DMS114 treated with DMSO at 0.1 percent for 48 hours (cell line): Measurements from ENCODE around the gene STEAP4.
"Not testable (repeated sequence)": the region's sequence is repeated elsewhere in the genome, so short reads cannot be mapped to it uniquely, and the experiment has no call there.

Source experiments
- DNase-seq: peaks from one replicate; lab custom pipeline; 2025; ENCODE audit not compliant: unreplicated experiment; lab: John Stamatoyannopoulos, UW

STEAP4 gene

DNA sequence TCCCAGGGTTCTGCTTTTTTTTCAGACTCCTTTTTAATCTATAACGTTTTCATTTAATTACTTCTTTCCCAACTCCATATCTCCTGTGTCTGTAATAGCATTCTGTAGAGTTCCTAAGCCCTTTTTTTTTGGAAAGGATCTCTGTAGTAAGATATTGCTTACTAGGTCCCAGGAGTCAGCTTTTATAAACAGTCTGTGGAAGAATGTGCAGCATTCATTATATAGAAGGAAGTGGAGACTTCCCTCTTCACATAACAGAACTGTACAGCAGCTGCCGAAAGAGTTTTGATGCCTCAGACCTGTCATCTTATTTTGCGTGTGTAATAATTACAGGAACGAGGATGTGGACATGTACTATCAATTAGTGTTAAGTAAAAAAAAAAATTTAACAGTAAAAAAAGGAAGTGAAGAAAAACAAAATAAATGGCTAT is 7.4 kb upstream of the STEAP4 start:
- DNase-seq: no peak

DNA sequence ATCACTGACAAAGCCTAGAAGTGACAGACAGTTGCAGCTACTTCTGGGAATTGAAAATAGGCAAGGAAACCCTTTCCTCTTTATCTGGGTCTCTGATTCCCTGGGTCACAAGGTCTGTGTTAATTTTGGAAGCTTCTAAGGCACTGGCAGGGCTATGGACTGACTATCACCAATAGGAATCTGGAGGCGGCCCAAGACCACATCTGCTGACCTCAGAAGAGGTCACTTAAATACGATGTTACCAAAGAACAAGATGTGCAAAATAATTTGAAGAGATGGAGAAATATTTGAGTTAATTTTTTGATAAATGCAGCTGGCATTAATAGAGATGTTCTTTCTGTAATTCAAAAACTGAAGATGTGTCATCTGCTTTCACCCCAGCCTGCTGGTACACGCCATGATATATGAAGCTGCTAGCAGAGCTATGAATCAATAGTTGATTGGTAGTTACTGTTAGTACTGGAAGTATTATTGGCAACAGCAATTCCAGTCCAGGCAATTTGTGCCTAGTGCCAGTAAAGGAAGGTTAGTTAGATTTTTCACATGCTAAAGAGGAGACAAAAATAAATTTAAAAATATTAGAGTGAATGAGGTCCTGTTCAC is 5.5 kb upstream of the STEAP4 start:
- no peak for DNase-seq

DNA sequence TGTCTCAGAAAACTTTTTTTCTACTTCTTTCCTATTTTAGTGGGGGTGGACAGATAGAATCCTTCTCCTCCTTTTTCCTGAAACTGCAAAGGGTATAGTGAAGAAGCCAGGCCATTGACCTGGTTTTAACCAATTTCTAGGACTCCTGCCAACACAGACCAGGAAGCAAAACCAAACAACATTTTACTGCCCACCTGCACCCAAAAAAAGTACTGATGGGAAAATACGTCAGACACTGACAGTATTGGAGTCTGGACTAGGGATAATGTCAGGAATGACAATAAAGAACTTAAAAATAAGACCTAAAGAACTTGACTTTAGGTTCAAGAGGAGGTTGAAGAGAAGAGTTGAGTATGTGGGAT is 5.0 kb upstream of the STEAP4 start:
- DNase-seq: no peak

DNA sequence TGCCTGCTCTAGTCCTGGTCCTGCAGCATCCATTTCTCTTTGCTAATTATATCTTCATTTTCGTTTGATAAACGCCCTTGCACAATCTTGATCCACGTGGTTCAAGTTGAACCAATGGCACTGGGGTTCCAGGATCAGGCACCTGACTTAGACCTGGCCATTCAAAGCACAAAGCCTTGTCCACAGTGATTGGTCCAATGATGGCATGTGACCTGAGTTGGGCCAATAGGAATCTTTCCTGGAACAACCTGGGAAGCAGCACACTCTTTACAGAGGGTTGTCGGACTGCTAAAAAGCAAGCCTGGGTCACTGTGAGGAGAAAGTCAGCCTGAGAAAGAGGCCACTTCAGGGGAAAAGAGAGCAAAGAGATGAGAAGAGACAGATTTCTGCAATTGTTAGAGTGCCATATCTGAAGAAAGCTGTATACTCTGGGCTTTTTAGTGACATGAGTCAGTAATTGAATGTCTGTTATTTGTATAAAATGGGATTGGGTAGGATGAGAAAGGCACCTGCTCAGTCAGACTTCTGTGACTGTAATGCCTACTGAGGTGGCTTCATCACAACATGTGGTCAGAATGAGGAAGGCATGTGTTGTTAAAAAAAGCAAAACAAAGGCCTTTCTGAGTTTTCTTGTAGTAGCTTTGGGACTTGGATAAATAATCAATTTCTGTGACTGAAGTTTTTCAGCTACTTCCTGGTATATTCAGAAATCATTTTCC is 4.4 kb upstream of the STEAP4 start:
- no peak for DNase-seq

DNA sequence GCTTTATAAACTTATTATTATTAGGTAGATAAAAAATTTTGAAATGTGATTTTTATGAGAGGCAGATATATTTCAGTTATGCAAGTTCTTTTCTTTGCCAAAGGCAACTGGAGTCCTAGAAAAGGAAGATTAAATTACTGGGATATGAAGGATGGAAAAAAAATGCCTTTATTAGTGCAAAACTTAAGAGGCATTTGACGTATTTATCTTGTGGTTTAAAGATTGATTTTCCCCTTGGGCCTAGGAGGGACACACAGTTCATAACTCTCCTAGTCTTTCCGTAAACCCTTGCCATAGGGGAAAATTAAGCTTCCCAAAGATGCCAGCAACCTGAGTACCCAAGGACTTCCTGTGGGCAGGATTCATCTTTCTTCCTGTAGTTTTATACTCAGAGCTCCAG is 3.1 kb upstream of the STEAP4 start:
- DNase-seq: no peak

DNA sequence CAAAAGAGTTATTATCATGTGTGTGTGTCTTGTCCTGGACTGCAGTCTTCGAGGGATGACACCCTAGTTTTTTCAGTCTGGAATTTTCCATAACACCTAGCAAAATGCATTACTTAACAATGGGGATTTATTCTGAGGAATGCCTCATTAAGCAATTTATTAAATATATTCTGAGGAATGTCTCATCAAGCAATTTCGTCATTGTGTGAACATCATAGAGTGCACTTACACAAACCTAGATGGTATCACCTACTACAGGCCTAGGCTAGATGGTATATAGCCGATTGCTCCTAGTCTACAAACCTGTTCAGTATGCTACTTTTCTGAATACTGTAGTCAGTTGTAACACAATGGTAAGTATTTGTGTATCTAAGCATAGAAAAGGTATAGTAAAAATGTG is 1.1 kb upstream of the STEAP4 start:
- no peak for DNase-seq

DNA sequence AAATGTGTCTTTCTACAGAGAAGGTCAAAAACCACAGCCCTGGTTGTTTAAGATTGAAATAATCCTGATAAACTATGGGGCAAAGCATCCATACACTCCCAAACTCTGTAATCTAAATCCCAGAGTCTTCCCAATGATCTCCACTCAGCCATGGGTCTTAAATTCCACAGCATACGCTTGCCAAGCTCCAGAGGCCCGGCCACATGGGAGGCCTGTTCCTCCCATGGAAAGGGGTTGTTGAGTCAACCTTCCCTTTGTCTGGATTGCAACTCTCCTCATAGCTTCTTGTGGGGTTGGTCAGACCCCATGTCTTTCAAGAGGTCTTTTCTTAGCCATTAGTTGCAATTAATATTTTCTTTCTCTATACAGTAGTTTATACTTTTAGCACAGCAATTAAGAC is 718 bp upstream of the STEAP4 start:
- no peak for DNase-seq

DNA sequence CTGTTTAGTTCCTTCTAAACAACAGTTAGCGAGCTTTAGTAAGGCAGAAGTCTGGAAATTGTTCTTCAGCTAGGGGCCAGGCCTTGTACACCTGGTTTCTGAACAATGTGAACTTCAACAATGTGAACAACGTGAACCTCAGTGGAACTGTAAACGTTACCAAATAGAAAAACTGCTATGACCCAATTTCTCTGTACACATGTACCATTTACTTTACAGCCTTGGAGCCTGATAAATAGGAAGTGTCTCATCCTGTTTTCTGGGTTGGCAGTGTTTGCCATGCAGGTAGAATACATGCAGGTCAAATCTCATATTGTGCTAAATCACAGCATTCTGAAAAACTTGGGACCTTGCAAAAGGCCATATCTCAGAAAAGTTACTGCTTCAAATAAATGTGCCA is 1.6 kb downstream of the STEAP4 start:
- no peak for DNase-seq

DNA sequence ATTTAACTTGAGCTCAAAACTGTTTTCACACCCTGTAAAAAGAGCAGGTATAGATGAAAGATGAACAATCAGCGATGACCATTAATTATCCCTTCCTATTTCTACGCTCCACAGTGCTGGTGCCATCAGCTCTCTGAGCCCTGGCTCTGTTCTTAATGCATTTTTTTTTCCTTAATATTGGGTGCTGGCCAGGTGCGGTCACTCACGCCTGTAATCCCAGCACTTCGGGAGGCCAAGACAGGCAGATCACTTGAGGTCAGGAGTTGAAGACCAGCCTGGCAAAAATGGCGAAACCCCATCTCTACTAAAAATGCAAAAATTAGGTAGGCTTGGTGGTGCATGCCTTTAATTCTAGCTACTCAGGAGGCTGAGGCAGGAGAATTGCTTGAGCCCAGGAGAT is 4.2 kb downstream of the STEAP4 start:
- DNase-seq: no peak

DNA sequence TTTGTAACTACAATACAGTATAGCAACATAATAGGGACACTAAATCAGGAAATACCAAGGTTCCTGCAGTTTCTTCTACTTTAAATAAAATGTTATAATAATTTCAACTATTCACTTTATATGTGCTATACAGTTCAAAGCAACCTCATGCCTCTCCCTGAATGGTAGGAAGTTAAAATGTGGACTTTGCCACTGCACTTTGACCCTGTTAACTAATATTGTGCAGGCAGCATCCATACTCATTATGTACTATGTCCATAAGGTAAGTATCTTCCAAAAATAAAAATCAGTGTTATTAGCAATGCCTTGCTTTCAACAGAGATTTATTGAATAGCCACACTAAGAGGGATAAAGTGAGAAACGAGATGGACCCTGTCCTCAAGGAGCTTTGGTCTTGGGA is 4.8 kb downstream of the STEAP4 start:
- DNase-seq: no peak

DNA sequence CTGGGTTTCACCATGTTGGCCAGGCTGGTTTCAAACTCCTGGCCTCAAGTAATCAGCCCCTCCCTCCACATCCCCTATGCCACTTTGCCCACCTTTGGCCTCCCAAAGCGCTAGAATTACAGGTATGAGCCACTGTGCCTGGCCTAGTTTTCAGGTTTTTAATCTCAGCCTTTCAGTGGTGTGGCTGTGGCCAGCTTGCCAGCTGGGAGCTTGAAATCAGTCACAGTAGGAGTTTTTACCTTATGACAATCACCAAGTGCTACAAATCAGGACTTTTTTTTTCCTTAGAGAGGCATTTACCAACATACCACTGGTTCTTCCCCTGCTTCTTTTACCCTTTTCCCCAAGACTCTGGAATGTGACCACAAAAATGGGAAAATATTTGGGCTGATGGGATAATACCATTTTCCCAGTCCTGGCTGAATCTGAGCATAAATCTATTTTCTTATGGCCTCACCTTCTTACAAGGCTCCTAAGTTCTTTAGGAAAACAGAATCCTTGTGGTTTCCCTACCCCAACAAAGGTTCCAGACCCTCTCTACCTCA is 6.2 kb downstream of the STEAP4 start:
- DNase-seq: no peak

DNA sequence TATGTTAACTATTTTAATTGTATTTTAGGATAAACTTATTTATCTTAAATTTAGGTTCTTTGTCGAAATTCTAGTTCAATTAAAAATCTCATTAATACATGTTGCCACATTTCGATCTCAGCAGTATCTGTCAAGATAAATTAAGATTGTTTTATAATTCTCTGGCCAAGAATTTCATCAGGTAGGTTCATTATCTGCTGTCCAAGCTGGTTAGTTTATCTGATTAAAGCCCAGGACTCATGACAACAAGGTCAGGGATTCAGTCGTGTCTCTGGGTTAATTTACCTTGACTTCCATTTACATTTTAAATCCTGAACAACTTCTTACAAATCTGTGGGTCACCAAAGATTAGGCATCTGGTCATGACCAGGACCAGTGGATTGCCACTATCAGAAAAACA is 7.6 kb downstream of the STEAP4 start:
- DNase-seq: no peak

DNA sequence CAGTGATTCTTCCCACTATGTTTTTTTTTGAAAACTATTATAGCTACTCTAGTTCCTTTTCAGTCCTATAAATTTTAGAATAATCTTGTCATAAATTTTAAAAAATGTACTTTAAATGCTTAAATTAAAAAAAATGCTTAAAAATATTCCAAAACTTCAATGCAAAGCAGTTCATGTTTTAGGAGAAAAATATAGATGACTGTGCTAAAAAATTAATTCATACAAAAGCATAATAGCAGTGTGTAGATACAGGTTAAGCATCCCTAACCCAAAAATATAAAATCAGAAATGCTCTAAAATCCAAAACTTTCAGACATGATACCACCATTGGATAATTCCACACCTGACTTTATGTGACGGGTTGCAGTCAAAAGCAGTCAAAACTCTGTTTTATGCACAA is 12.8 kb downstream of the STEAP4 start:
- DNase-seq: no peak

DNA sequence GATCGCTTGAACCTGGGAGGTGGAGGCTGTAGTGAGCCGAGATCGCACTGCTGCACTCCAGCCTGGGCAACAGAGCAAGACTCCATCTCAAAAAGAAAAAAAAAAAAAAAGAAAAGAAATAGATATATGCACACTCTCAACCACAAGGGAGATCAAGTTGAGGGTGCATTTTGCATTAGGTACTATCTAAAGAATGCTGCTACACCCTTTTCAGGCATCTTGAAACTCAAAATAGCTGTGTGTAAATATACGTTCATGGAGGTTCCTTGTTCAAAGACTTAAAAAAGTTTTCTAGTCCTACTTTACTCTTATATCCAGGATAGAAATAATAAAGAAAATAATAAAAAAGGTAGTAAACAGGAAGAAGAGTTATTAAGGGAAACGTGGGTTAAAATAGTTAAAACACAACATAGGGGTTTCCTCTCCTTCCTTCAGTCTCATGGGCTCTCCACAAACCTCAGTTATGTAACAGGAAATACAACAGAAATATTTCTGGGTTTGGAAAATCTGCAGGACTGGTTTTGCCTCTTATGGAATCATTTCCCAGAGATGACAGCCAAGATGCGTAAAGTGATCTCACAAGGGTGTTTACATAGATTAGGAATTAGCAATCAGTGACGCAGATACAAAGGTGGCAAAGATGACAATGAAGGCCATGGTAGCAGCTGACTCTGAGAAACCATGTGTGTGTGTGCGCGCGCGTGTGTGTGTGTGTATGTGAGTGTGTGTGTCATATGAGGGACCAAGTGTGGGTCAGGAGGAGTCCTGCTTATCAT is 15.1 kb downstream of the STEAP4 start:
- no peak for DNase-seq

DNA sequence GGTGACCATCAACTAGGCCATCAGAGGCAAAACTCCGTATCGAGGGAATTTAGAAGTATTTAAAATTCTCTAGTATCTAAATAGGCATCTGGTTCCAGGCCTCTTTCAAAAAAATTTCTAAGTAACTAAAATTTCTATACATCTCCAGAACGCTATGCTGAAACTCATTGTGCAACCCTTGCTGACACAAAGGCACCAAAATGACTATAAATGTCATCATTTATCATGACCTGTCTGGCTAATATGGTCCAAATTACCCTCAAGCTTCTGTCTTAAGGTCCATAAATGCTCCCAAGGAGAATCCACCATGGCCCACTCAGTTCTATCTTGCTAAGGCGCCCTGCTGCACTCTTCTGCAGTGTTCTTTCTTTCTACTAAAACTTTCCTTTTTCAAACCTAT is 16.2 kb downstream of the STEAP4 start:
- no peak for DNase-seq

DNA sequence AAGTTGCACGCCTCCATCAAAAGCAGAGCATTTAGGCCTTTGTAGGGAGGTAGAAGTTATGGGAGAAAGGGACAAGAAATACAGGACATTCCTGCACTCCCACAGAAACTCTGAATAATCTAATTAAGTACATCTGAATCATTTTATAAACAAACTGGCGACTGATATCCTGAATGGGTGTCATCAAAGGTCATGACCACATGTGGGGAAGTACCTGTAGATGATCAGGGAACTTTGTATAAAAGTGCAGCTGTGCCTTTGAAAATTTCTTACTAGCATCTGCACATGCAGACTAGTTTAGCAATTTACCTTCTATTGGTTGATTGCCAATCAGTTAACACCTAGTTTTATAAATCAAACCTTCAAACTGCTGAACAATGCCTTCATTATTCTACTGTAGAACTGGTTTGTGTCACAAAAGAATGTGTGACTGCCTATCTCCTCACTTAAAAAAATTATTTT is 17.1 kb downstream of the STEAP4 start:
- no peak for DNase-seq

DNA sequence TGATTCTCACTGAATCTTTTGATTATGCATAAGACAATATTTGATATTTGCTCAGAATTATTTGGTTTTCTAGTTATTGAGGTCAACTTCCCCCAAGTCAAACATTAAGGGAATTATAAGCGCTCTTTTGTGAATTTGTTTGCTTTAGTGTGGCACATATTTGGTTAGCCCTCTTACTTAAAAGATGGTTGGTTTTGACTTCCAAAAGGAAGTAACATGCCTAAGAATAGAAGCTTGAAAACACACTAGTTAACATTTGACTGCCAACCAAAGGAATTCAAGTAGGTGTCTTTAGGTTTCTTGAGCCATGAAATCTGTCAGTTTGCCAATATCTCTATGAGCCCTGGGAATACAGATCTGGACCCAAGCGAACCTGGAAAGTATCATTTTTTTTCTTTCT is 24.9 kb downstream of the STEAP4 start:
- DNase-seq: no peak

DNA sequence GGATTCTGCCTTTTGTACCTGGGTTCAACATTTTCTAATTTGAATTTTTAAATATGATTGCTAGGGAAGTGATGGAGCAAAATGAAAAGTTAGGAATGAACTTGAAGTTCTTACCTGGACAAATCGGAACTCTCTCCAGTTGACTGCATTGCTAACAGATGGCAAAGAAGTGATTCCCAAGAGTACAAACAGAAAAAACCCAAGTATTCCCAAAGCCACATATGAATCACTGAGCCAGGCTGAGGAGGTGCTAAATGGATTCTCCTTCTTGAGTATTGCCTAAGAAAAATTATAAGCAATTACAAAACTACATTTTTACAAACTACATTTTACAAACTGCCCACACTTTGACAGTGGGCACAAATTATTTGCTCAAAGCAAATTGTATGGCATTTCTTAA is 25.9 kb downstream of the STEAP4 start:
- no peak for DNase-seq

DNA sequence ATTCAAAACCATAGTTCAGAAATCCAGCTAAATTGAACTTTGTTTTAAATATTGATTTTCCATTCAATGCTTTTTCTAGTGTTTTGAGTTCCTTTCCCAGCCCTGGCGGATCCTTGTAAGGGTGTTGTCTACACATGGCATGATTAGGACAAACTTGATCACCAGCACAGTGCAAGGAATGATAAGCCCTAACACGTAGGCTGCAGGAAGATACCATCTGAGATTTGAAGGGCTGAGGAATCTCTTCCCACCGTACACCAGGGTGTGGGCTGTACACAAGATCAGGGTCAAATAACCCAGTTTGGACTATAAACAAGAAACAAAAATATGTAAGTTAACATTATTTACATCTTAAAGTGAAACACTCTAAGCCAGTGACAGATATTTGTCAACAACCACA is 27.4 kb downstream of the STEAP4 start:
- DNase-seq: no peak

DNA sequence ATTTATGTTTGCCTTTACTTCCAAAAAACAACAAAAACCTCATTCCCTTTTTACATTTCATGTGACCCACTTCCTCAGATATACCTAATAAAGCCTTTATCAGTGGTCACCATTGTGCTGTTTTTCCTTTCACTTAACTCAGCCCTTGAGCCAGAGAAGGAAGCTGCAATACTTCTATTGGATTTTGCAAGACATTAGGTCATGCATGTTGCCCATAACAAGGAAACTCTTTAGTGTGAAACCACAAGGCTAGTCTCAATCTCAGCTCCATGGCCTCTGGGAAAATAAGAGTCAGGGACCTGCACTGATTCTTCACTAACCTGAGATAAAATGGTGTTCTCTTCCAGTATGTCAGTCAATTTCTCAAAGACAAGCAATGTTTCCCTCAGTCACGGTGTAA is 27.8 kb downstream of the STEAP4 start:
- no peak for DNase-seq

DNA sequence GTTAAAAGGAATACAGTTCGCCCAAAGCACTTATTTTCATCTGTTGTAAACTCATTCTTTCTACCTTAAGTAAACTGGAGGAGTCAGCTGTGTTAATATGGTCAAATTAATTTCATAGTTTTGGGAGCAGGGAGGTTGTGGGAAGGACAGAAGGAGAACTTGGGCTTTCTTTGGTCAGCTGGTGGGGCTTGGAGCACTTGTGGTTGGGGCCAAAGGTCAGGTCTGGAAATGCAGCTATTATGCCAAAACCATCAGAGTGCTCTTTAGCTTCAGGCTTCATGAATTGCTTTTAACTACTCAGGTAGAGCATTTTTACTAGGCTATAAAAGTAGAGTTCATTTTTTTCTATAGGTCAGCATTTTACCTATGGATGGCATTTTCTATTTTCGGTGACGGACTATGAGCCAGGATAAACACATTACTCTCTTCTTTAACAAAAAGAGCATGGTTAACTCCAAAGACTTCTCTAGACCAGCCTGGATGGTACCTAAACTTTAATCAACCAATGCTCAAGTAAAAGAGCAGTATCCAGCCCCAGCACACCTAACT is 30.0 kb downstream of the STEAP4 start:
- DNase-seq: no peak

DNA sequence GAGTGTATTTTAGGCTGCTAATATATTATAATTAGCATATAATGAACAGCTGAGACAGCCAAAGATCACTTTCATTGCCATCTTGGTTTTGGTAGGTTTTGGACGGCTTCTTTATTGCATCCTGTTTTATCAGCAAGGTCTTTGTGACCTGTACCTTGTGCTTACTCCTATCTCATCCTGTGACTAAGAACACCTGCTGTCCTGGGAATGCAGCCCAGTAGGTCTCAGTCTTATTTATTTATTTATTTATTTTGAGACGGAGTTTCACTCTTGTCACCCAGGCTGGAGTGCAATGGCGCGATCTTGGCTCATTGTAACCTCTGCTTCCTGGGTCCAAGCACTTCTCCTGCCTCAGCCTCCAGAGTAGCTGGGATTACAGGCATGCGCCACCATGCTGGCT is 31.8 kb downstream of the STEAP4 start:
- DNase-seq: not testable (repeated sequence)
